Activated naive CD4-positive, alpha-beta T cell treated with anti-CD3 and anti-CD28 coated beads for 36 hours (primary cell): ENCODE measurements around the gene AQP12A. TPM values are rescaled to one million over a fixed set of nuclear protein-coding genes. Genes with fewer than 3 reads are reported as not detected.

Source experiments
- CTCF ChIA-PET: fragments of 350-600 bp; sonication (Branson Sonifier 250); formaldehyde crosslinking; loops from one replicate; lab custom pipeline; 2021; ENCODE audit warnings: antibody characterized with exemption; lab: Charles Lee
- DNase-seq: peaks from one replicate; pipeline ENCODE4 v3.0.0-alpha.2; 2020
- H3K27ac Mint-ChIP-seq: one replicate; pipeline ENCODE4 v1.8.0; 2021; ENCODE audit warnings: mild to moderate bottlenecking, mixed read lengths
- H3K27me3 Mint-ChIP-seq: one replicate; pipeline ENCODE4 v1.8.0; 2021; ENCODE audit warnings: low read depth, mixed read lengths
- H3K36me3 Mint-ChIP-seq: one replicate; pipeline ENCODE4 v1.8.0; 2021; ENCODE audit warnings: low read depth, mixed read lengths
- H3K4me1 Mint-ChIP-seq: one replicate; pipeline ENCODE4 v1.8.0; 2021; ENCODE audit warnings: low read depth, mixed read lengths
- H3K4me3 Mint-ChIP-seq: one replicate; pipeline ENCODE4 v1.8.0; 2021; ENCODE audit warnings: mild to moderate bottlenecking, moderate library complexity, mixed read lengths
- H3K9me3 Mint-ChIP-seq: one replicate; pipeline ENCODE4 v1.8.0; 2021; ENCODE audit warnings: mixed read lengths
- intact Hi-C: fragments of 100-400 bp; cut with micrococcal nuclease; formaldehyde crosslinking; loops from one replicate; pipeline ENCODE4 v1.15.1; 2023
- total RNA-seq, 2 experiments: library from RNA; stranded (reverse); gene quantifications; one replicate each; pipeline ENCODE4 v1.2.3, GENCODE V29; 2021

The AQP12A gene
- total RNA-seq, 2 experiments from 2014 or later, result not detected

DNA sequence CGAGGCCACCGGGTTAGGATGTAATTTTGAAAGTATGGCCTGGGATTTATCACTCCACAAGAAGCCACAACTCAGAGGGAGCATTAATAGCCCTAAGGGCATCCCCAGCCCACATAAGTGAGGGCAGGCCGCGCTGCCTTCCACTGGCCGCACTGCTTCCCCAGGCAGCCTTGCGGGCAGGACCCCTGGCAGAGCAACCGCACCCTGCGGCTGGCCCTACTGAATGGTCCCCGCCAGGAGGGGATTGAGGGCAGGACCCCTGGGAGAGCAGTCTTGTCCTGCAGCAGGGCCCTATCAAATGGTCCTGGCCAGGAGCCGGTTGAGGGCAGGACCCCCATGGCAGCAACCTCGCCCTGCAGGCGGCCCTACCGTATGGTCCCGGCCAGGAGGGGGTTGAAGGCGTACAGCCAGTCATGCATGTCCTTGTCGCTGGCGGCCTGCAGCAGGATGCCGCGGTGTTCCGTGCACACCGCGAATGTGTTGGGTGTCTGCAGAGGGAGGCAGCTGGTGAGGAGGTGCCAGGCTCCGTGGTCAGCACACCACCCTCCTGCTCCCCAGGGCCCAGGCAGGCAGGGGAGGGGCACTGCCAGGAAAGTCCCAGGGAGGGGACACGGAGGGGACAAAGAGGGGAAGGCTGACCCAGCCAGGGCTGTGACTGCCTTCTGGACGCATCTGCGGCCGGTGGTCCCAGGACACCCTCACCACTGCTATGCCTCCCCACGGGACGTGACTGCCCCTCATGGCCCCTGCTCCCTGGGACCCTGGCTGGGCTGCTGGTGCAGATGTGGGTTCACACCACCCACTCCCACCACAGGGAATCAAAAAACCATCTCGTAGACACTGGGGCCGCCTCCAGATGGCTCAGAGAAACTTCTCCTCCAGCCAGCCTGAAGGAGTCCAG lies 26.3 kb downstream of the AQP12A start:
- intact Hi-C loops, result no loop called here
- no peaks in the 10 kb centered on the region for H3K36me3 Mint-ChIP-seq
- no peaks in the 10 kb centered on the region for H3K9me3 Mint-ChIP-seq
- no peak overlapping the region for H3K27ac Mint-ChIP-seq
- no peaks in the 10 kb centered on the region for H3K4me1 Mint-ChIP-seq
- no peak overlapping the region for H3K4me3 Mint-ChIP-seq
- no peaks in the 10 kb centered on the region for H3K27me3 Mint-ChIP-seq
- DNase-seq, result no peak
- CTCF ChIA-PET, result no interaction called here

DNA sequence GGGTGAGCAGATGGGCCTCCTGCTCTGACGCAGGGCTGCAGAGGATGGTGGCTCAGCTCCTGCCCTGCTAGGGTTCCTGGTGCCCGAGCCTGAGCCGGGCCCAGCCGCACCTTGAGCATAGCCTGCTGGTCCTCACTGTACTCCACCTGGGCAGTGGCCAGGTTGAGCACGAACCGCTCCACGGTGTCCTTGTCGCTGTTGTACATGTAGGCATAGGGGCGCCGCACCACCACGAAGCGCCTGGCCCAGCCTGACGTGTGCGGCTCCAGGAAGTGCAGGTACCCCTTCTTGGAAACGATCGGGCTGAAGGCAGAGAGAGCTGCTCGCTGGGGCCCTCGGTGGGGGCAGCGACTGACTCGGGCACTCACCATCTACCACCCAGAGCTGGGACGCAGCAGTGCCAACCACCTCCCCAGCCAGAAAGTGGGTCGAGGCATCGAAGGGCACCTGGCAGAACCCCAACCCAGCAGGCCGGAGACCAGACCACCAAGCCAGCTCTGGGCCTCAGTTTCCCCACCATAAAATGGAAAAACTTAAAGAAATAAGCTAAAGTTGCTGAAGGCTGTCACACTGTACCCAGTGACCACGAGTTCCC lies 27.3 kb downstream of the AQP12A start:
- Mint-ChIP-seq H3K27ac (no peak overlapping the region), H3K4me3 (no peak overlapping the region), H3K36me3 (no peaks in the 10 kb centered on the region), H3K27me3 (no peaks in the 10 kb centered on the region), H3K9me3 (no peaks in the 10 kb centered on the region), H3K4me1 (no peaks in the 10 kb centered on the region)
- CTCF ChIA-PET, result no interaction called here
- intact Hi-C loops, result no loop called here
- DNase-seq, result no peak

DNA sequence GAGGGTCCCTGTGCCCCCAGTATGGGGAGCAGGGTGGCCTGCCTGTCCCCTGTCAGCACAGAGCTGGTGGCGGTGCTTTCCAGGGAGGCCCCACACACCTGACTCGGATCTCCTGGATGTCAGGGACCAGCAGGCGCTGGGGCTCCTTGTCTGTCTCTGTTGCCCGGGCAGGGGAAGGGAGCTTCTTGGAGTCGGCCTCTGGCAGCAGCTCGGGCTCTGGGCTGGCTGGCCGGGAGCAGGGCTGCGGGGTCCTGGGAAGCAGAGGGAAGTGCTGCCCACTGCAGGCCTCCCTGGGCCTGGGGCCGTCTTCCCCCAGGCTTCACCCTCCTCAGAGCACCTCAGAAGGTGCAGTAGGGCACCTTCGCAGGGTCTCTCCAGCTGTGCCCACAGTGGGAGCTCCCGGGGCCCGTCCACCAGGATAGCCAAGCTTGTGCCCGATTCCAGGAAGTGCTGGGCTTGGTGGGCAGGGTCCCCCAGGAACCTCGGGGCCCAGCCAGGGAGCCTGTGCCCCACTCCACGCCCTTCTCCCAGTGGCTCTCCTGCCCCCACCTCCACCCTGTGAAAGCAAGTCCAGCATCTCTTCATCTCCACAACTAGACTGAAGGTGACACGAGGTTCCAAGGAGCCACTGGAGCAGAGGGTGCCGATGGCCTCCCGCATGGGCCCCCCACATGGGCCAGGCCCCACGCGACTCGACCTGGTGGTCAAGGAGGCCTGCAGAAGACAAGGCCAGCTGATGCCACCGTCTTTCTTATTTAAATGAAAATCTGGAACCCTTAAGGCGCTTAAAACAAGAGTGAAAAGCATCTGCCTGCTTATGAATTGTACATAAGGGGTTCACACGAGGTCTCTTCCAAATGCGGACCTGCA lies 28.2 kb downstream of the AQP12A start:
- intact Hi-C loops, result no loop called here
- no peaks in the 10 kb centered on the region for H3K4me1 Mint-ChIP-seq
- CTCF ChIA-PET, result no interaction called here
- H3K27ac Mint-ChIP-seq, result no peak overlapping the region
- DNase-seq, result no peak
- no peaks in the 10 kb centered on the region for H3K9me3 Mint-ChIP-seq
- no peaks in the 10 kb centered on the region for H3K27me3 Mint-ChIP-seq
- no peaks in the 10 kb centered on the region for H3K36me3 Mint-ChIP-seq
- H3K4me3 Mint-ChIP-seq, result no peak overlapping the region

DNA sequence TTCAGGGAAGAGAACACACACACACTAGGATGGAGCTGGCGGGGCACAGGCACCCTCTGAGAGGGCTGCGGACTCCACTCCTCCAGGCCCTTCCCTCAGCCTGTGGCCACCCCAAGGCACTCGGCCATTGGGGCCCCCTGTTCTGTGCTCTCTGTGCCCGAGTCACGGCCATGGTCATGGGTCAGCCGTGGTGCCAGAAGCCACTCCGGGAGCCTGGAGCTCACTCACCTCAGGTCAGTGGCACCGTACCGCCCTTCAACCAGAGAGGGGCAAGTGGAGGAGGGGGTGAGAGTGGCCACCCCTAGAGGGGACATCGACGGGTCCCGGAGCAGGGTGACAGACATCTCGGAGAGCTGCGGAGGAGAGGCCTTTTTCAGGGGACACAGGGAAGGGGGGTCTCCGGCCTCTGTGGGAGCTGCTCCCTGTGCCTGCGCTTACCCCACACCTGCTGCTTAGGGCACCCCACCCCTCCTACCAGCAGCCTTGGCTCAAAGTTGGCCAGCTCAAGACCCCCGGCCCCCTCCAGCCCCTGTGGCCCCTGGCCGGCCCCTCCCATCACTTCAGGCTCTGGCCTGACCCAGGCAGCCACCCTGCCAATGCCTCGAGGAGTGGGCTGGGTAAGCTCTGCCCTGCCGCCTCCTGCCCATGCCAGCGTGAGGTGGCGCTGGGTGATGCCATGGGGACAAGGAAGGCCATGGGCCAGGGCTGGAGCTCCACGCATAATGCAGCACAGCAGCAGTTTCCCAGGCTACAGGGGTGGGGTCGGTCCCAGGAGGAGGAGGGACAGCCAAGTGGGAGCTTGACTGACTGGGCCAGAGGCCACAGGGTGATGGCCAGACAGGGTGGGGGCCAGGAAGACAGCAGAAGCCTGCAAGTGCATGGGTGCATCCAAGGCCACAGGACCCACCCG lies 29.3 kb downstream of the AQP12A start:
- Mint-ChIP-seq H3K27me3 (no peaks in the 10 kb centered on the region), H3K36me3 (no peaks in the 10 kb centered on the region), H3K4me3 (no peak overlapping the region), H3K27ac (no peak overlapping the region), H3K4me1 (no peaks in the 10 kb centered on the region), H3K9me3 (no peaks in the 10 kb centered on the region)
- intact Hi-C loops, result no loop called here
- no peak for DNase-seq
- CTCF ChIA-PET, result no interaction called here

DNA sequence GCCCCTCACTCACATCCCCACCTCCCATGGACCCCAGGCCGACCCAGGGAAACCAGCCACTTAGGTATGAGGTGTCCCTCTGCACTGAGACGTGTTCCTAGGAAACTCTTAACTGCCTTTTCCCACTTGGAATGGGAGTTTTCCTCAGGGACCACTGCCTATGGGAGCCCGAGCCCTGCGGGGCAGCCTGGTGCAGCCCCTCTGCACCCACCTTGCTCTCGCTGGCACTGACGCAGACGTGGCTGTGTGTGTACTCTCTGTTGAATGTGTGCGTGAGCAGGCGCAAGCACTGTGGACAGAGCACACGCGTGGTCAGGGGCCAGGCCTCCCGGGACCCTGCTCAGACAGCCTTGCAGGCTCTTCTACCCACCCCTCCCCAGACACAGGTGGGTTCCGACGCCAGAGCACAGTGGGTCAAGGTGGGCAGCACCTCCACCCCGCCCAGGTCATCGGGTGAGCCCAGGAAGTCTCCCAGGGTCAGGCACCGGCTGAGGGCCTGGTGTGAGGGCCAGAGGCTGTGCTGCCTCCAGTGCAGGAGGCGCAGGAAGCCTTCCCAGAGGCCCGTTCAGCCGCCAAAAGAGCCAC lies 30.0 kb downstream of the AQP12A start:
- Mint-ChIP-seq H3K9me3 (no peaks in the 10 kb centered on the region), H3K4me1 (no peaks in the 10 kb centered on the region), H3K36me3 (no peaks in the 10 kb centered on the region), H3K27me3 (no peaks in the 10 kb centered on the region), H3K27ac (no peak overlapping the region), H3K4me3 (no peak overlapping the region)
- CTCF ChIA-PET, result no interaction called here
- no peak for DNase-seq
- intact Hi-C loops, result no loop called here

DNA sequence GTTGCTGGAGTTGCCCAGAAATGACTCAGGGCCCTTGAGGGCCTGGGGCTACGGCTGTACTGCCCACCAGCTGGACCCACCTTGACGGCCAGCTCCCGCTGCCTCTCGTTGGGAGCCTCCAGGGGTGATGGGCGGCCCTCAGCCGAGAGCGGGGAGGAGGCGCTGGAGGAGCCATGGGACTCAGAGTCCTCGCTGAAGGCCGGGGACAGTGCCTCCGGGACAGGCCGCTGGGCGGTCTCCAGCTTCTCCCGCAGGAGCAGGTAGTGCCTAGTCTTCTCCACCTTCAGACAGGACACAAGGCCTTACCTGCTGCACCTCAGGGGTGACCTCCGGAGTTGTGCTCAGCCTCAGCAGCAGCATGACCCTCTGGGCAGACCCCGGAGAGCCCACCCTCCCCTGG lies 30.7 kb downstream of the AQP12A start:
- Mint-ChIP-seq H3K4me3 (no peak overlapping the region), H3K9me3 (no peaks in the 10 kb centered on the region)
- CTCF ChIA-PET, result no interaction called here

DNA sequence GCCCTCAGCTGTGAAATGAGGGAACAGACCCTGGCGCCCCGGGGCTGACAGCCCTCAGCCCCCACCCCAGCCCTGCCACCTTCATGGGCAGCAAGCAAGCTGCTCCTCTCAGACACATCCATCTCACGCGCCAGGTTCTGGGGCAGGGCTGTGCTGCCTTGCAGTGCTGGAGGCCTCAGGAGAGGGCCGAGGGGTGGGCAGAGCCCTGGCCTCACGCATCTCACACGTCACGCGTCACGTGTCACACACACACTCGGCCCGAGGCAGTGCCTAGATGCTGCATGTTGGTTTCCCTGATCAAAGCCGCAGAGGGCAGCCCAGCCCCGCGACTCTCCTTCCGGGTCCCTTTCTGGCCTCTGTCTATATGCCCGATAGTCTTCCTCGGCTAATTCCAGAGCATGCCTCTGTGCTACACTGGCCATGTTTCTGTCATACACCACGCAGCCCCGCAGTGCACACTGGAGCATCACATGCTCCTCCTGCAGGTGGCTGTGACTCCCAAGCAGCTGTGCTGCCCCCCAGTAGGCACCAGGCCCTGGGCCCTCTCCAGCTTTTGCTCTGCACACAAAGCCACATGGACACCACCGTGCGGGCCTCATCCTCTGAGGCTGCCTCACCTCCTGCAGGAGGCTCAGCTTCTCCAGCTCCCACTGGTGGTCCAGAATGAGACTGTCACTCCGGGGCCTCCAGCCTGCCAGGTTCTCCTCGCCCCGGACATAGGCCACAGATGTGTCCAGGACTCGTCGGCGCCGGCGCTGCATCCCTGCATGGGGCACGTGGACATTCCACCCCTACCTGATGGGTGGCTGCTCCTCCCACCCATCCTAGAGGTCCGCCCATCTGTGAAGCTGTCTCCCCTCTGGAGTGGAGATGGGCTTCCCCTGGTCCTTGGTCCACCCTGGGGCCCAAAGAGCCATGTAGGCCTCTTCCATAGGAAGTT lies 31.4 kb downstream of the AQP12A start:
- H3K4me3 Mint-ChIP-seq, result no peak overlapping the region
- intact Hi-C loops, result no loop called here
- no peak for DNase-seq
- H3K9me3 Mint-ChIP-seq, result no peaks in the 10 kb centered on the region
- H3K27ac Mint-ChIP-seq, result no peak overlapping the region
- CTCF ChIA-PET, result no interaction called here
- no peaks in the 10 kb centered on the region for H3K27me3 Mint-ChIP-seq
- no peaks in the 10 kb centered on the region for H3K36me3 Mint-ChIP-seq
- H3K4me1 Mint-ChIP-seq, result no peaks in the 10 kb centered on the region

More for the DNA sequence above, 30.7 kb downstream of the AQP12A start:
- H3K27me3 Mint-ChIP-seq, result no peaks in the 10 kb centered on the region
- H3K27ac Mint-ChIP-seq, result no peak overlapping the region
- H3K36me3 Mint-ChIP-seq, result no peaks in the 10 kb centered on the region
- intact Hi-C loops, result no loop called here
- H3K4me1 Mint-ChIP-seq, result no peaks in the 10 kb centered on the region
- DNase-seq, result no peak

DNA sequence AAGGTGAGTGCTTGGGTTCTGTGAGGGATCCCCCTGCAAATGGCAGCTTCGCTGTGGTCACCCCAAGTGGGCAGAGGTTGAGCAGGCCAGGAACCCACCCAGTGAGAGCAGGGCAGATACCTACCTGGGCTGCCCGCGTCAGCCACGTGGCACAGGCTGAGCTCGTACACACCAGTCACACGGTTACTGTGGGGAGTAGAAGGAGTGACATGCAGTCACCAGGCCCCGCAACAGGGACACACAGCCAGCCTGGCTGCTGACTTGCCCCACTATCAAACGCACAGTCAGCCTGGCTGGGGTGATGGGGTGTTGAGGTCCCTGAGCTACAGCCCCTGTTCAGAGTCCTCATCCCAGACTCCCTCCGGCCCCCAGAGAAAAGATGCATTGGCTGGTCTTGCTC lies 32.2 kb downstream of the AQP12A start:
- intact Hi-C loops, result no loop called here
- H3K27me3 Mint-ChIP-seq, result no peaks in the 10 kb centered on the region
- no peaks in the 10 kb centered on the region for H3K36me3 Mint-ChIP-seq
- no peaks in the 10 kb centered on the region for H3K9me3 Mint-ChIP-seq
- H3K4me1 Mint-ChIP-seq, result no peaks in the 10 kb centered on the region
- no peak for DNase-seq
- CTCF ChIA-PET, result no interaction called here
- H3K4me3 Mint-ChIP-seq, result no peak overlapping the region
- no peak overlapping the region for H3K27ac Mint-ChIP-seq

DNA sequence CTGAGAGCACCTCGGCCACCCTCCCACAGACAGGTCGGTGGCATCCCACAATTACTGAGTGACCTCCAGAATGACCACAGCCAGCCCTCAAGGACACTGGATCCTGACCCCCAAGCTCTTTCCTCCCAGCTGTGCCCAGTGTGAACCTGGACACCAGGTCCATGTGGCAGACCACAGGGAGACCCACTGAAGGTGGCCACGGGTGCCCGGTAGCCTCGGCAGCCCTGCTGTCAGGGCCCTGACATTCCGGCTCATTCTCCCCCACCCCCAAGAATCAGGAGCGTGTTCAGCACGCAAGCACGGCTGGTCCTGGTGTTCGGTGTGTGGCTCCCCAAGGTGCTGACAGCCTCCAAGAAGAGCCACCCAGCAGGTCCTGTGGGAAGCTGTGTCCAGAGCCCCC lies 32.8 kb downstream of the AQP12A start:
- Mint-ChIP-seq H3K27ac (no peak overlapping the region), H3K36me3 (no peaks in the 10 kb centered on the region), H3K4me1 (no peaks in the 10 kb centered on the region), H3K27me3 (no peaks in the 10 kb centered on the region), H3K4me3 (no peak overlapping the region), H3K9me3 (no peaks in the 10 kb centered on the region)
- intact Hi-C loops, result no loop called here
- CTCF ChIA-PET, result no interaction called here
- DNase-seq, result no peak

DNA sequence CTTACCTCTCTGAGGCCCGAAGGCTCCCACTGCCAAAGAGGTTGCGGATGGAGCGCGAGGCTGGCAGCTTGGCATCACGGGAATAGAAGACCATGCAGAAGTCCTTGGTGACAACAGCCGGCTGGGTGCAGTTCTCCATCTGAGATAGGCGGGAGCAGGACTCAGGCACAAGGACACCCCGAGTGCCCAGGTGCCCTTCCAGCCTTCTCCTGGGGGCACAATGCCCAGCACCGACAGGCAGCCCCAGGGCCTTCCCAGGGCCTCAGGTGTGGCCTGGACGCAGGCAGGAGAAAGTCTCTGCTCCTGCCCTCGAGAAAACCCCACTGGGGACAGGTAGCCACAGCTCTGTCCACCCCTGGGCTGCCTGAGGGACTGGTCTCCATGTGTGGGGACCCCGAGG lies 33.6 kb downstream of the AQP12A start:
- H3K9me3 Mint-ChIP-seq, result no peaks in the 10 kb centered on the region

DNA sequence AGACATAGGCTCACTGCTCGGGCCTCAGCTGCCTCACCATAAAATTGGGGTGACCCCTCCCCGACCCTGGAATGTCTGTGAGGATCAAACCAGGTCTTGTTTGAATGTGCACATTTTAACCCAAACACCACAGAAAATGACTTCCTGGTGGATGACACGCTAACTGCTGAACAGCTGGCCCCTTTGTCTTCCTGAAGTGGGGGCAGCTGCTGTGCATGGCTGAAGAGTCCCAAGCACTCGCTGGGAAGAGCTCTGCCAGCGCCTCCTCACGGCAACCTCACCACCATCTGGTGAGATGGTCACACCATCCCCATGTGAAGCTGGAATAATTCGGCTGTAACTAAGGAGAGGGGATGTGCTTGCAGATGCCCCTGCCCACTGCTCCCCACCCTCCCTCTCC lies 34.0 kb downstream of the AQP12A start:
- DNase-seq, result no peak
- CTCF ChIA-PET, result no interaction called here
- Mint-ChIP-seq H3K4me1 (no peaks in the 10 kb centered on the region), H3K4me3 (no peak overlapping the region), H3K9me3 (no peaks in the 10 kb centered on the region), H3K27ac (no peak overlapping the region), H3K27me3 (no peaks in the 10 kb centered on the region), H3K36me3 (no peaks in the 10 kb centered on the region)
- intact Hi-C loops, result no loop called here

More for the DNA sequence above, 33.6 kb downstream of the AQP12A start:
- CTCF ChIA-PET, result no interaction called here
- no peak for DNase-seq
- H3K4me1 Mint-ChIP-seq, result no peaks in the 10 kb centered on the region
- H3K4me3 Mint-ChIP-seq, result no peak overlapping the region
- no peak overlapping the region for H3K27ac Mint-ChIP-seq
- no peaks in the 10 kb centered on the region for H3K27me3 Mint-ChIP-seq
- intact Hi-C loops, result no loop called here
- no peaks in the 10 kb centered on the region for H3K36me3 Mint-ChIP-seq
